Astrocyte (in vitro differentiated cells and primary cell): ENCODE results near the gene OR1C1. TPM values are rescaled to one million over a fixed set of nuclear protein-coding genes. Genes with fewer than 3 reads are reported as not detected.
"Not testable (repeated sequence)": the region's sequence is repeated elsewhere in the genome, so short reads cannot be mapped to it uniquely, and the experiment has no call there.

Experiments used
- DNase-seq: peaks from one replicate; pipeline ENCODE4 v3.0.0-alpha.2; 2010; ENCODE audit warnings: low read depth
- FAIRE-seq: peaks from 2 replicates; lab custom pipeline; 2011; peaks lifted over from hg19 to GRCh38; lab: Jason Lieb, UNC
- H2AFZ ChIP-seq: 2 replicates; pipeline ENCODE4 v1.6.0; 2012; ENCODE audit warnings: low read depth, low read length, inconsistent platforms
- H3K27ac ChIP-seq: 2 replicates; pipeline ENCODE4 v1.5.1; 2011; ENCODE audit warnings: low read depth, low read length, inconsistent platforms
- H3K27me3 ChIP-seq: 2 replicates; pipeline ENCODE4 v1.6.0; 2011; ENCODE audit warnings: low read length, inconsistent platforms; ENCODE audit not compliant: insufficient read depth
- H3K36me3 ChIP-seq: 2 replicates; pipeline ENCODE4 v1.5.1; 2011; ENCODE audit warnings: low read length, inconsistent platforms; ENCODE audit not compliant: insufficient read depth
- H3K4me1 ChIP-seq: 2 replicates; pipeline ENCODE4 v1.5.1; 2011; ENCODE audit warnings: low read length, inconsistent platforms; ENCODE audit not compliant: insufficient read depth
- H3K4me2 ChIP-seq: 2 replicates; pipeline ENCODE4 v1.6.0; 2012; ENCODE audit warnings: low read length, inconsistent platforms
- H3K4me3 ChIP-seq: 2 replicates; pipeline ENCODE4 v1.5.1; 2011; ENCODE audit warnings: low read depth, mild to moderate bottlenecking, low read length, inconsistent platforms; ENCODE audit not compliant: insufficient read depth
- H3K79me2 ChIP-seq: 2 replicates; pipeline ENCODE4 v1.6.0; 2012; ENCODE audit warnings: mild to moderate bottlenecking, low read length, inconsistent platforms; ENCODE audit not compliant: insufficient read depth
- H3K9ac ChIP-seq: 2 replicates; pipeline ENCODE4 v1.6.0; 2012; ENCODE audit warnings: mild to moderate bottlenecking, low read length, inconsistent platforms
- H3K9me3 ChIP-seq: 2 replicates; pipeline ENCODE4 v1.5.1; 2012; ENCODE audit warnings: low read depth, mild to moderate bottlenecking, low read length, inconsistent platforms; ENCODE audit not compliant: insufficient read depth
- H4K20me1 ChIP-seq: 2 replicates; pipeline ENCODE4 v1.6.0; 2012; ENCODE audit warnings: low read length, inconsistent platforms; ENCODE audit not compliant: insufficient read depth
- H3K27ac Mint-ChIP-seq: one replicate; pipeline ENCODE4 v1.8.0; 2021; ENCODE audit warnings: mild to moderate bottlenecking, mixed read lengths; ENCODE audit not compliant: unreplicated experiment
- H3K27me3 Mint-ChIP-seq: one replicate; pipeline ENCODE4 v1.8.0; 2021; ENCODE audit warnings: low read depth, mixed read lengths; ENCODE audit not compliant: unreplicated experiment
- H3K36me3 Mint-ChIP-seq: one replicate; pipeline ENCODE4 v1.8.0; 2021; ENCODE audit warnings: low read depth, mixed read lengths; ENCODE audit not compliant: unreplicated experiment
- H3K4me1 Mint-ChIP-seq: one replicate; pipeline ENCODE4 v1.8.0; 2021; ENCODE audit warnings: low read depth, mixed read lengths; ENCODE audit not compliant: unreplicated experiment
- H3K4me3 Mint-ChIP-seq: one replicate; pipeline ENCODE4 v1.8.0; 2021; ENCODE audit warnings: mild to moderate bottlenecking, moderate library complexity, mixed read lengths; ENCODE audit not compliant: unreplicated experiment
- H3K9me3 Mint-ChIP-seq: one replicate; pipeline ENCODE4 v1.8.0; 2021; ENCODE audit warnings: mild to moderate bottlenecking, mixed read lengths; ENCODE audit not compliant: unreplicated experiment
- EZH2 ChIP-seq: IDR thresholded peaks from 2 replicates; pipeline ENCODE4 v1.6.1; 2012; ENCODE audit warnings: mild to moderate bottlenecking, low read length, inconsistent platforms; ENCODE audit not compliant: insufficient read depth
- total RNA-seq: library from RNA; stranded (reverse); gene quantifications from 2 replicates; pipeline ENCODE4 v1.2.1, GENCODE V29; 2021
- TF ChIP-seq, protein P1 (sequence below): IDR thresholded peaks from 2 replicates; pipeline ENCODE4 v1.5.1; 2011; ENCODE audit warnings: low read depth, mild to moderate bottlenecking, inconsistent platforms, low read length, moderate library complexity; ENCODE audit not compliant: insufficient read depth

OR1C1 gene
- total RNA-seq, 1 donor from 2014 or later, result not detected

DNA sequence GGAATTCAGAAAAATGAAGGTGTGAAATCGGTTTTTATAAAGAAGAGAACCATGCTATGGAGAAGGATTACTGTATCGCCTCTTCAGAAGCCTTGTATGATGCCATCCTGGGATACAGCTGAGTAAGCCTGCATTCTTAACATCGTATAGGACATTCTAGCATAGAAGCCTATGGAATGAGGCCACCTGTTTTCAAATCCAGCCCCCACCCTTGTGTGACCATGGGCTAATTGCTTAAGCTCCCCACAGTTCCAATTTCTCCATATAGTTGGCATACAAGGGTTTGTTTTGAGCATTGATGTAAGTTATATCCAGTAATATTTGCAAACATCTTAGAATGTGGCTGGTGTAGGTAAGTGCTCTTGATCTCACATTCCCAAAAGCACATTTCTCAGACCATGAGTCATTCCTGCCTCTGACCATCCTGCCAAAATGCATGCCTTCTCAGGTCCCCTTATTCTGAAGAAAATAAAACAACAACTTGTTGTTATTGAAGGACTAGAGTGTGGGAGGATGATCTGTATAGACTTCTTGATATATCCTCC is 13.9 kb downstream of the OR1C1 start:
- H3K4me2 ChIP-seq, result peak overlapping the region; percentile 36
- H3K9ac ChIP-seq, result no peak overlapping the region
- H3K9me3 ChIP-seq, result peaks cover 10% of the 10 kb centered on the region
- Mint-ChIP-seq H3K27me3 (no peaks in the 10 kb centered on the region), H3K36me3 (no peaks in the 10 kb centered on the region), H3K9me3 (peaks cover 2% of the 10 kb centered on the region), H3K4me3 (no peak overlapping the region), H3K4me1 (peaks cover 13% of the 10 kb centered on the region), H3K27ac (peak overlapping the region; percentile 96)
- FAIRE-seq (no peak), DNase-seq (peak; percentile 54)
- H2AFZ ChIP-seq, result no peak overlapping the region
- no peaks in the 10 kb centered on the region for H3K27me3 ChIP-seq
- no peaks in the 10 kb centered on the region for H4K20me1 ChIP-seq
- H3K36me3 ChIP-seq, result no peaks in the 10 kb centered on the region
- H3K79me2 ChIP-seq, result no peaks in the 10 kb centered on the region
- peak overlapping the region; percentile 80 for H3K27ac ChIP-seq
- peaks cover 12% of the 10 kb centered on the region for H3K4me1 ChIP-seq
- TF ChIP-seq, protein P1, sequence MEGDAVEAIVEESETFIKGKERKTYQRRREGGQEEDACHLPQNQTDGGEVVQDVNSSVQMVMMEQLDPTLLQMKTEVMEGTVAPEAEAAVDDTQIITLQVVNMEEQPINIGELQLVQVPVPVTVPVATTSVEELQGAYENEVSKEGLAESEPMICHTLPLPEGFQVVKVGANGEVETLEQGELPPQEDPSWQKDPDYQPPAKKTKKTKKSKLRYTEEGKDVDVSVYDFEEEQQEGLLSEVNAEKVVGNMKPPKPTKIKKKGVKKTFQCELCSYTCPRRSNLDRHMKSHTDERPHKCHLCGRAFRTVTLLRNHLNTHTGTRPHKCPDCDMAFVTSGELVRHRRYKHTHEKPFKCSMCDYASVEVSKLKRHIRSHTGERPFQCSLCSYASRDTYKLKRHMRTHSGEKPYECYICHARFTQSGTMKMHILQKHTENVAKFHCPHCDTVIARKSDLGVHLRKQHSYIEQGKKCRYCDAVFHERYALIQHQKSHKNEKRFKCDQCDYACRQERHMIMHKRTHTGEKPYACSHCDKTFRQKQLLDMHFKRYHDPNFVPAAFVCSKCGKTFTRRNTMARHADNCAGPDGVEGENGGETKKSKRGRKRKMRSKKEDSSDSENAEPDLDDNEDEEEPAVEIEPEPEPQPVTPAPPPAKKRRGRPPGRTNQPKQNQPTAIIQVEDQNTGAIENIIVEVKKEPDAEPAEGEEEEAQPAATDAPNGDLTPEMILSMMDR, result no peak
- no peak for TF ChIP-seq EZH2
- H3K4me3 ChIP-seq, result no peak overlapping the region

DNA sequence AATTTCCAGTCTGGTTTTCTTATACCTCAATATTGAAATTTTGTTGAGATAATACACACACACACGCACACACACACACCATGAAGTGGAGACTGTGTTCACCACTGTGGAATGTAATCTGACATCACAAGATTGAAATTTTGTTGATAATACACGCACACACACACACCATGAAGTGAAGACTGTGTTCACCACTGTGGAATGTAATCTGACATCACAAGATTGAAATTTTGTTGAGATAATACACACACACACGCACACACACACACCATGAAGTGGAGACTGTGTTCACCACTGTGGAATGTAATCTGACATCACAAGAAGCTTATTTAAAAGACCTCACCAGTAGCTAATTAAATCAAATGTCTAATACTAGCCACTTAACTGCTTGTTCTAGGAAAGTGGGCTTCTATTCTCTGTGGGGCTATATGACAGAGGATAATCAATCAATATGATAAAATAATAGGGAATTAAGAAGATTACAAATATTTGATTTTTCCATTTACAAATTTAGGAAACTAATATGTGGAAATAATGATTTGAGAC is 18.1 kb downstream of the OR1C1 start:
- H3K36me3 Mint-ChIP-seq, H3K4me3 Mint-ChIP-seq, H3K79me2 ChIP-seq, H3K9me3 Mint-ChIP-seq, H3K27me3 ChIP-seq, H3K9ac ChIP-seq, FAIRE-seq, H3K9me3 ChIP-seq, H3K4me3 ChIP-seq, H2AFZ ChIP-seq, H3K4me2 ChIP-seq, H4K20me1 ChIP-seq, H3K36me3 ChIP-seq, H3K27me3 Mint-ChIP-seq: not testable (repeated sequence)
- Mint-ChIP-seq H3K4me1 (peaks cover 16% of the 10 kb centered on the region), H3K27ac (peak overlapping the region; percentile 90)
- Histone ChIP-seq H3K4me1 (peaks cover 12% of the 10 kb centered on the region), H3K27ac (peak overlapping the region; percentile 70)
- DNase-seq, result peak; percentile 78

DNA sequence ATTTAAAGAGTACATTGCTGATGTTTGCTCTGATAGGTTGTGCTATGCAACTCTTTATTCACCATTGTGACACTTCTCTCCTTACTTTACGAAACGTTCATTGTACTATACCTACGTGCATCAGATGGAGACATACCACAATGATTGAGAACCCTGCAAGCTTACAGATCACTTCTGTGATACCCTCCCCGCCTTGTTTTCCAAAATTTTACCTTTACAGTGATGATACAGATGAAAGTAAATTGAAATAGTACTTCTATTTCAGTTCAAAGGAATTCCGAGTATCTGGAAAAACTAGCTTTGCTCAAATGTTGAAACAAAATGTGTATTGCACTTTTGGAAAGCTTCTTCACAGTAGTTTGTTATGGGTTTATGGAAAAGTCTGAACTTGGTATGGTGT is 18.6 kb downstream of the OR1C1 start:
- Histone ChIP-seq H3K9me3 (no peaks in the 10 kb centered on the region), H3K27ac (peak overlapping the region; percentile 70), H3K9ac (no peak overlapping the region), H3K4me2 (no peak overlapping the region), H3K27me3 (no peaks in the 10 kb centered on the region), H4K20me1 (no peaks in the 10 kb centered on the region), H3K79me2 (no peaks in the 10 kb centered on the region), H3K4me1 (peaks cover 11% of the 10 kb centered on the region), H3K4me3 (no peak overlapping the region), H3K36me3 (no peaks in the 10 kb centered on the region), H2AFZ (no peak overlapping the region)
- H3K36me3 Mint-ChIP-seq, result no peaks in the 10 kb centered on the region
- no peak for FAIRE-seq
- no peaks in the 10 kb centered on the region for H3K27me3 Mint-ChIP-seq
- no peak overlapping the region for H3K4me3 Mint-ChIP-seq
- H3K9me3 Mint-ChIP-seq, result peaks cover 8% of the 10 kb centered on the region
- DNase-seq, result no peak
- peak overlapping the region; percentile 90 for H3K27ac Mint-ChIP-seq
- peaks cover 16% of the 10 kb centered on the region for H3K4me1 Mint-ChIP-seq
- no peak for TF ChIP-seq EZH2
- TF ChIP-seq, protein P1, result no peak
